WTC11 (cell line): ENCODE data around the gene RRBP1. TPM values are rescaled to one million over a fixed set of nuclear protein-coding genes. Genes with fewer than 3 reads are reported as not detected.

Experiments used
- ATAC-seq: fragments of 200-7000 bp; cut with Tn5 transposase; 2 replicates; pipeline ENCODE4 v1.10.0; 2021; ENCODE audit warnings: mild to moderate bottlenecking, moderate library complexity
- CTCF ChIA-PET: fragments of 300-600 bp; sonication (Branson Sonifier 250); formaldehyde crosslinking; loops from one replicate; lab custom pipeline; 2021; ENCODE audit warnings: antibody characterized with exemption; lab: Charles Lee
- POLR2A ChIA-PET: fragments of 350-600 bp; sonication (Branson Sonifier 250); formaldehyde crosslinking; loops from one replicate; lab custom pipeline; 2021; ENCODE audit warnings: antibody characterized with exemption; lab: Charles Lee
- DNase-seq: peaks from one replicate; pipeline ENCODE4 v3.0.0; 2021; ENCODE audit warnings: low spot score
- H3K27ac Mint-ChIP-seq: 2 replicates; pipeline ENCODE4 v1.8.0; 2021; ENCODE audit warnings: mixed read lengths
- H3K27me3 Mint-ChIP-seq: 2 replicates; pipeline ENCODE4 v1.8.0; 2021; ENCODE audit warnings: low read depth, mild to moderate bottlenecking, moderate library complexity, mixed read lengths
- H3K36me3 Mint-ChIP-seq: 2 replicates; pipeline ENCODE4 v1.8.0; 2021; ENCODE audit warnings: mixed read lengths
- H3K4me1 Mint-ChIP-seq: 2 replicates; pipeline ENCODE4 v1.8.0; 2022; ENCODE audit warnings: mixed read lengths
- H3K4me3 Mint-ChIP-seq: 2 replicates; pipeline ENCODE4 v1.8.0; 2021; ENCODE audit warnings: mild to moderate bottlenecking, moderate library complexity, mixed read lengths
- H3K9me3 Mint-ChIP-seq: 2 replicates; pipeline ENCODE4 v1.8.0; 2021; ENCODE audit warnings: mixed read lengths
- ARID4B ChIP-seq: sonication (generic); formaldehyde crosslinking; IDR thresholded peaks from 2 replicates; pipeline ENCODE4 v1.8.0; 2023; ENCODE audit warnings: missing genetic modification reagents, mild to moderate bottlenecking, borderline replicate concordance
- CDX4 ChIP-seq: fragments of 250-450 bp; sonication (Bioruptor Pico); IDR thresholded peaks from 2 replicates; pipeline ENCODE4 v1.9.0; 2021; ENCODE audit warnings: moderate library complexity, mild to moderate bottlenecking, inconsistent platforms, borderline replicate concordance
- CREB1 ChIP-seq: sonication (generic); formaldehyde crosslinking; IDR thresholded peaks from 2 replicates; pipeline ENCODE4 v1.8.0; 2023; ENCODE audit warnings: mild to moderate bottlenecking, missing genetic modification reagents
- E2F5 ChIP-seq: sonication (generic); formaldehyde crosslinking; IDR thresholded peaks from 2 replicates; pipeline ENCODE4 v1.8.1; 2022; ENCODE audit warnings: mild to moderate bottlenecking, moderate library complexity, missing genetic modification reagents
- ERG ChIP-seq: fragments of 250-450 bp; sonication (Bioruptor Pico); IDR thresholded peaks from 2 replicates; pipeline ENCODE4 v1.8.0; 2021; ENCODE audit warnings: mild to moderate bottlenecking
- ESRRA ChIP-seq: sonication (generic); formaldehyde crosslinking; IDR thresholded peaks from 2 replicates; pipeline ENCODE4 v1.8.1; 2022; ENCODE audit warnings: mild to moderate bottlenecking, missing genetic modification reagents, borderline replicate concordance
- ETV6 ChIP-seq: sonication (generic); formaldehyde crosslinking; IDR thresholded peaks from 2 replicates; pipeline ENCODE4 v1.8.1; 2022; ENCODE audit warnings: mild to moderate bottlenecking, missing genetic modification reagents
- GRHL2 ChIP-seq: fragments of 250-450 bp; sonication (Bioruptor Pico); IDR thresholded peaks from 2 replicates; pipeline ENCODE4 v1.8.0; 2022; ENCODE audit warnings: mild to moderate bottlenecking, moderate library complexity; ENCODE audit not compliant: insufficient replicate concordance, severe bottlenecking
- GTF2I ChIP-seq: fragments of 250-450 bp; sonication (Bioruptor Pico); conservative IDR thresholded peaks from 2 replicates; pipeline ENCODE4 v1.4.0; 2021; ENCODE audit warnings: mild to moderate bottlenecking
- HMGXB4 ChIP-seq: sonication (generic); formaldehyde crosslinking; IDR thresholded peaks from 2 replicates; pipeline ENCODE4 v1.8.1; 2023; ENCODE audit warnings: mild to moderate bottlenecking, moderate library complexity, missing genetic modification reagents
- IRF1 ChIP-seq: sonication (generic); formaldehyde crosslinking; IDR thresholded peaks from 2 replicates; pipeline ENCODE4 v1.8.0; 2023; ENCODE audit warnings: missing genetic modification reagents
- PRDM15 ChIP-seq: sonication (generic); formaldehyde crosslinking; IDR thresholded peaks from 2 replicates; pipeline ENCODE4 v1.8.0; 2022; ENCODE audit warnings: missing genetic modification reagents
- RORB ChIP-seq: fragments of 250-450 bp; sonication (Bioruptor Pico); IDR thresholded peaks from 2 replicates; pipeline ENCODE4 v1.9.0; 2021; ENCODE audit warnings: mild to moderate bottlenecking
- TEAD4 ChIP-seq: sonication (generic); formaldehyde crosslinking; IDR thresholded peaks from 2 replicates; pipeline ENCODE4 v1.8.0; 2022; ENCODE audit warnings: mild to moderate bottlenecking, missing genetic modification reagents
- ZBTB21 ChIP-seq: sonication (generic); formaldehyde crosslinking; IDR thresholded peaks from 2 replicates; pipeline ENCODE4 v1.8.1; 2023; ENCODE audit warnings: mild to moderate bottlenecking, missing genetic modification reagents, borderline replicate concordance
- ZNF281 ChIP-seq: sonication (generic); formaldehyde crosslinking; IDR thresholded peaks from 2 replicates; pipeline ENCODE4 v1.8.0; 2023; ENCODE audit warnings: mild to moderate bottlenecking, missing genetic modification reagents
- ZNF425 ChIP-seq: fragments of 250-450 bp; sonication (Bioruptor Pico); conservative IDR thresholded peaks from 2 replicates; pipeline ENCODE4 v1.9.0; 2021; ENCODE audit warnings: mild to moderate bottlenecking
- ZNF671 ChIP-seq: fragments of 250-450 bp; sonication (Bioruptor Pico); IDR thresholded peaks from 2 replicates; pipeline ENCODE4 v1.8.0; 2021; ENCODE audit warnings: mild to moderate bottlenecking
- total RNA-seq: library from RNA; stranded (reverse); gene quantifications from 3 replicates; pipeline ENCODE4 v1.2.3, GENCODE V29; 2021

RRBP1 gene
- total RNA-seq, 1 experiment from 2014 or later, result 171 TPM

GRCh38 chr20:17660667-17661066 is 21.4 kb downstream of the RRBP1 start:
- no peak for DNase-seq
- ChIA-PET POLR2A (no interaction called here), CTCF (interaction anchor here (1.1 kb wide), 1 partner anchor 12 kb away, joined by 3 read pairs; no protein-coding TSS in a partner anchor)
- H3K4me1 Mint-ChIP-seq, result peaks cover 67% of the 10 kb centered on the region
- peaks cover 16% of the 10 kb centered on the region for H3K9me3 Mint-ChIP-seq
- no peak for TF ChIP-seq GTF2I
- TF ChIP-seq ARID4B (CRISPR knock-in tag), result no peak
- no peak for TF ChIP-seq ZNF425 (CRISPR knock-in tag)
- no peak for TF ChIP-seq CDX4 (CRISPR knock-in tag)
- TF ChIP-seq ESRRA (CRISPR knock-in tag), result no peak
- no peak for TF ChIP-seq ETV6 (CRISPR knock-in tag)
- no peak for TF ChIP-seq TEAD4 (CRISPR knock-in tag)
- TF ChIP-seq GRHL2, result no peak
- no peak for TF ChIP-seq ZNF281 (CRISPR knock-in tag)
- no peak for TF ChIP-seq RORB (CRISPR knock-in tag)
- no peak for TF ChIP-seq HMGXB4 (CRISPR knock-in tag)
- no peak for TF ChIP-seq ZNF671 (CRISPR knock-in tag)
- TF ChIP-seq PRDM15 (CRISPR knock-in tag), result no peak
- TF ChIP-seq IRF1, result no peak
- no peak for TF ChIP-seq E2F5
- no peak for TF ChIP-seq ERG (CRISPR knock-in tag)
- no peak for TF ChIP-seq ZBTB21
- no peak for TF ChIP-seq CREB1
- H3K27me3 Mint-ChIP-seq, result no peaks in the 10 kb centered on the region
- H3K36me3 Mint-ChIP-seq, result peaks cover 45% of the 10 kb centered on the region
- H3K27ac Mint-ChIP-seq, result peak overlapping the region; percentile 40; the same call in 1 of the 2 replicates
- ATAC-seq, result no peak
- no peak overlapping the region for H3K4me3 Mint-ChIP-seq
